ENCODE measurements around the gene PNMT. TPM values are rescaled to one million over a fixed set of nuclear protein-coding genes. Genes with fewer than 3 reads are reported as not detected.
A peak's percentile ranks its signal among the peaks of the same experiment; 100 is the strongest.

The PNMT gene
- total and polyA plus RNA-seq, 2 of the 13 experiments (the other 11 are each of a cell fraction or from before 2014, with no cell fraction given): 0.25 TPM; not detected in 1

DNA sequence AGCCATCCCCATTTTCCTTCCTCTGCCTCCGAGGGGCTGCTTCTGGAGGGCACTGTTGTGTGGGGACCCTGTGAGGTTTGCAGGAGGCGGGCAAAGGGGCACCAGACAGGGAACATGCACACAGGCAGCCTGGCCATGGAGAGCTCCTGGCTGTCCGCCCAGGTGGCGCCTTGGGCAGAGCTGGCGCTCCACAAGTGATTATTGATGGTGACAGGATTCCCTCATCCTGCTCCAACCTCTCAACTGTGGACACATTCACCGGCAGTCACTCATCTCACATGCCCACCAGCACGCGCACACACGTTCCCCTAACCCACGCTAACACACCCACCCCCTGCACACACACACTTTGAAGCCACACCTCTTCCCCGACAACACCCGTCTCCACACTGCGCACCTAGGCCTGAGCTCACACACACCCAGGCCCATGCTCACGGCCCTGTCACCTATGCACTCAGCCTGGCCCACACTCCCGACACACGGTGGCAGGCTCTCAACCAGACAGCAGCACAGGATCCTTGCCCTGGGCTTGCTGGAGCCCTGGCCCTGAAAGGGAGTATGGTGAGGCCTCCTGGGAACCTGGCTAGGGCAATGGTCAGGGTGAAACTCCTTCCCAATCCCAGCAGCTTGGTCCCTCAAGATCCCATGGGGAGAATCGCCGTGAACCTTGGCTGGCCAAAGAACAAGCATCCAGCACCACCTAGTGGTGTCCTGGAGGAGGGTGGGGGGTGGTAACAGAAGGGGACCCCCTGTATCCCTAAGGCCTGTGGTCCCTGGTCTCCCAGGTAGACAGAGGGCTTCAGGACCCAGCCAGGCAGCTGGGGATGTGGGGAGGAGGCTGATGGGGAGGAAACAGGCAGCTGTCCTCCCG, 3.6 kb downstream of the PNMT start (continued):
- TF ChIP-seq, protein P1, sequence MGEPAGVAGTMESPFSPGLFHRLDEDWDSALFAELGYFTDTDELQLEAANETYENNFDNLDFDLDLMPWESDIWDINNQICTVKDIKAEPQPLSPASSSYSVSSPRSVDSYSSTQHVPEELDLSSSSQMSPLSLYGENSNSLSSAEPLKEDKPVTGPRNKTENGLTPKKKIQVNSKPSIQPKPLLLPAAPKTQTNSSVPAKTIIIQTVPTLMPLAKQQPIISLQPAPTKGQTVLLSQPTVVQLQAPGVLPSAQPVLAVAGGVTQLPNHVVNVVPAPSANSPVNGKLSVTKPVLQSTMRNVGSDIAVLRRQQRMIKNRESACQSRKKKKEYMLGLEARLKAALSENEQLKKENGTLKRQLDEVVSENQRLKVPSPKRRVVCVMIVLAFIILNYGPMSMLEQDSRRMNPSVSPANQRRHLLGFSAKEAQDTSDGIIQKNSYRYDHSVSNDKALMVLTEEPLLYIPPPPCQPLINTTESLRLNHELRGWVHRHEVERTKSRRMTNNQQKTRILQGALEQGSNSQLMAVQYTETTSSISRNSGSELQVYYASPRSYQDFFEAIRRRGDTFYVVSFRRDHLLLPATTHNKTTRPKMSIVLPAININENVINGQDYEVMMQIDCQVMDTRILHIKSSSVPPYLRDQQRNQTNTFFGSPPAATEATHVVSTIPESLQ (CRISPR knock-in tag; conservative IDR thresholded peaks at IDR 0.05): no peak
- TF ChIP-seq, protein P2, sequence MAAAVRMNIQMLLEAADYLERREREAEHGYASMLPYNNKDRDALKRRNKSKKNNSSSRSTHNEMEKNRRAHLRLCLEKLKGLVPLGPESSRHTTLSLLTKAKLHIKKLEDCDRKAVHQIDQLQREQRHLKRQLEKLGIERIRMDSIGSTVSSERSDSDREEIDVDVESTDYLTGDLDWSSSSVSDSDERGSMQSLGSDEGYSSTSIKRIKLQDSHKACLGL (CRISPR knock-in tag; IDR thresholded peaks at IDR 0.05): peak; percentile 71; the same call in 1 of the 2 replicates
- TF ChIP-seq, protein P3, sequence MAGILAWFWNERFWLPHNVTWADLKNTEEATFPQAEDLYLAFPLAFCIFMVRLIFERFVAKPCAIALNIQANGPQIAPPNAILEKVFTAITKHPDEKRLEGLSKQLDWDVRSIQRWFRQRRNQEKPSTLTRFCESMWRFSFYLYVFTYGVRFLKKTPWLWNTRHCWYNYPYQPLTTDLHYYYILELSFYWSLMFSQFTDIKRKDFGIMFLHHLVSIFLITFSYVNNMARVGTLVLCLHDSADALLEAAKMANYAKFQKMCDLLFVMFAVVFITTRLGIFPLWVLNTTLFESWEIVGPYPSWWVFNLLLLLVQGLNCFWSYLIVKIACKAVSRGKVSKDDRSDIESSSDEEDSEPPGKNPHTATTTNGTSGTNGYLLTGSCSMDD (CRISPR knock-in tag; IDR thresholded peaks at IDR 0.05): no peak
- no peak for TF ChIP-seq RORA (CRISPR knock-in tag; IDR thresholded peaks at IDR 0.05)
- TF ChIP-seq ZNF543 (CRISPR knock-in tag; IDR thresholded peaks at IDR 0.05): 0 out of 2 replicates have a peak, but pooled peaks have one; percentile 60
- TF ChIP-seq ZNF180 (CRISPR knock-in tag; IDR thresholded peaks at IDR 0.05; ENCODE audit: borderline replicate concordance, low read depth): no peak
- no peak for TF ChIP-seq ZNF724P (CRISPR knock-in tag; IDR thresholded peaks at IDR 0.05; ENCODE audit: borderline replicate concordance)
- TF ChIP-seq FOXK1 (CRISPR knock-in tag; IDR thresholded peaks at IDR 0.05; ENCODE audit: borderline replicate concordance, low read depth): 0 out of 2 replicates have a peak, but pooled peaks have one; percentile 14
- TF ChIP-seq, protein P4, sequence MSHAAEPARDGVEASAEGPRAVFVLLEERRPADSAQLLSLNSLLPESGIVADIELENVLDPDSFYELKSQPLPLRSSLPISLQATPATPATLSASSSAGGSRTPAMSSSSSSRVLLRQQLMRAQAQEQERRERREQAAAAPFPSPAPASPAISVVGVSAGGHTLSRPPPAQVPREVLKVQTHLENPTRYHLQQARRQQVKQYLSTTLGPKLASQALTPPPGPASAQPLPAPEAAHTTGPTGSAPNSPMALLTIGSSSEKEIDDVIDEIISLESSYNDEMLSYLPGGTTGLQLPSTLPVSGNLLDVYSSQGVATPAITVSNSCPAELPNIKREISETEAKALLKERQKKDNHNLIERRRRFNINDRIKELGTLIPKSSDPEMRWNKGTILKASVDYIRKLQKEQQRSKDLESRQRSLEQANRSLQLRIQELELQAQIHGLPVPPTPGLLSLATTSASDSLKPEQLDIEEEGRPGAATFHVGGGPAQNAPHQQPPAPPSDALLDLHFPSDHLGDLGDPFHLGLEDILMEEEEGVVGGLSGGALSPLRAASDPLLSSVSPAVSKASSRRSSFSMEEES (CRISPR knock-in tag; IDR thresholded peaks at IDR 0.05): no peak
- no peak for TF ChIP-seq RCOR2 (CRISPR knock-in tag; IDR thresholded peaks at IDR 0.05)
- TF ChIP-seq, protein P5, sequence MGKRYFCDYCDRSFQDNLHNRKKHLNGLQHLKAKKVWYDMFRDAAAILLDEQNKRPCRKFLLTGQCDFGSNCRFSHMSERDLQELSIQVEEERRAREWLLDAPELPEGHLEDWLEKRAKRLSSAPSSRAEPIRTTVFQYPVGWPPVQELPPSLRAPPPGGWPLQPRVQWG (CRISPR knock-in tag; IDR thresholded peaks at IDR 0.05; ENCODE audit: borderline replicate concordance, low read depth): no peak
- TF ChIP-seq ZNF431 (CRISPR knock-in tag; IDR thresholded peaks at IDR 0.05; ENCODE audit: borderline replicate concordance, low read depth): no peak
- TF ChIP-seq ZNF224 (CRISPR knock-in tag; IDR thresholded peaks at IDR 0.05): no peak
- 0 out of 2 replicates have a peak, but pooled peaks have one; percentile 49 for TF ChIP-seq ZNF34 (CRISPR knock-in tag; IDR thresholded peaks at IDR 0.05; ENCODE audit: borderline replicate concordance)
- TF ChIP-seq ZBTB42 (CRISPR knock-in tag; IDR thresholded peaks at IDR 0.05): no peak
- no peak for TF ChIP-seq ZNF790 (CRISPR knock-in tag; IDR thresholded peaks at IDR 0.05; ENCODE audit: borderline replicate concordance)
- TF ChIP-seq KLF6 (CRISPR knock-in tag; IDR thresholded peaks at IDR 0.05): no peak
- no peak for TF ChIP-seq KLF15 (CRISPR knock-in tag; IDR thresholded peaks at IDR 0.05; ENCODE audit: borderline replicate concordance)
- TF ChIP-seq MBNL3 (CRISPR knock-in tag; conservative IDR thresholded peaks at IDR 0.05): no peak
- peak; percentile 97; the same call in 1 of the 2 replicates for TF ChIP-seq ZBTB7A (CRISPR knock-in tag; IDR thresholded peaks at IDR 0.05)
- TF ChIP-seq, protein P6, sequence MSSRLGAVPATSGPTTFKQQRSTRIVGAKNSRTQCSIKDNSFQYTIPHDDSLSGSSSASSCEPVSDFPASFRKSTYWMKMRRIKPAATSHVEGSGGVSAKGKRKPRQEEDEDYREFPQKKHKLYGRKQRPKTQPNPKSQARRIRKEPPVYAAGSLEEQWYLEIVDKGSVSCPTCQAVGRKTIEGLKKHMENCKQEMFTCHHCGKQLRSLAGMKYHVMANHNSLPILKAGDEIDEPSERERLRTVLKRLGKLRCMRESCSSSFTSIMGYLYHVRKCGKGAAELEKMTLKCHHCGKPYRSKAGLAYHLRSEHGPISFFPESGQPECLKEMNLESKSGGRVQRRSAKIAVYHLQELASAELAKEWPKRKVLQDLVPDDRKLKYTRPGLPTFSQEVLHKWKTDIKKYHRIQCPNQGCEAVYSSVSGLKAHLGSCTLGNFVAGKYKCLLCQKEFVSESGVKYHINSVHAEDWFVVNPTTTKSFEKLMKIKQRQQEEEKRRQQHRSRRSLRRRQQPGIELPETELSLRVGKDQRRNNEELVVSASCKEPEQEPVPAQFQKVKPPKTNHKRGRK (CRISPR knock-in tag; IDR thresholded peaks at IDR 0.05): 0 out of 2 replicates have a peak, but pooled peaks have one; percentile 41
